SK-N-MC (cell line): Measurements from ENCODE around the gene RAB28.

Experiments
- EZH2 ChIP-seq: fragments of 200-600 bp; sonication (generic); IDR thresholded peaks from one replicate; pipeline ENCODE4 v1.6.1; 2017; ENCODE audit warnings: antibody characterized with exemption
- FOXP2 ChIP-seq: optimal IDR thresholded peaks from 2 replicates; pipeline ENCODE3; 2011; ENCODE audit warnings: mild to moderate bottlenecking, moderate library complexity; ENCODE audit not compliant: insufficient read depth; ENCODE audit errors: extremely low read length, control extremely low read depth
- POLR2AphosphoS5 ChIP-seq: IDR thresholded peaks from 2 replicates; pipeline ENCODE4 v1.6.1; 2012; ENCODE audit warnings: mild to moderate bottlenecking, low read depth, low read length, borderline replicate concordance

- TF ChIP-seq EZH2 (no peak), POLR2AphosphoS5 (no peak), FOXP2 (no peak)
These were observed 28.7 kb downstream of the RAB28 start for GRCh38 chr4:13455411-13455810.
